NCI-H1436 treated with DMSO at 0.1 percent for 48 hours (cell line): ENCODE data around the gene CLINT1.

Source experiments
- DNase-seq: peaks from one replicate; lab custom pipeline; 2025; lab: John Stamatoyannopoulos, UW

Gene CLINT1

DNA sequence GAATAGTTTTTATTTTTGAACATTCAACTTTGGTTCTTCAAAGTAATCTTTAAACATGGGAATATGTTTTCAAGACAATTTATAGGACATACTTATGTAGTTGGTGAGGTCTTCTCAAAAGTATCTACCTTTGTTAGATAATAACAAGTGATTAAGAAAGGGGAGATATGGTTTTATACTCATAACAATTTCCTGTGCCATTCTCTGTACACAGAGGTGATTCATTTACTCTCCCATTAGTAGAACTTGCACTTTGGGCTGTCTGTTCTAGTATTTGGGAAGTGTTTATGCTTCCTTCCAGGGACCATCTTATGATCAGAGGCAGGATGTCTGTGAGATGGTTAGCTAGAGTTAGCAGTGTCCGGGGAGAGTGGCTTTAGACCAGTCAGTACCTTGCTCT is 100.2 kb downstream of the CLINT1 start:
- DNase-seq: no peak

DNA sequence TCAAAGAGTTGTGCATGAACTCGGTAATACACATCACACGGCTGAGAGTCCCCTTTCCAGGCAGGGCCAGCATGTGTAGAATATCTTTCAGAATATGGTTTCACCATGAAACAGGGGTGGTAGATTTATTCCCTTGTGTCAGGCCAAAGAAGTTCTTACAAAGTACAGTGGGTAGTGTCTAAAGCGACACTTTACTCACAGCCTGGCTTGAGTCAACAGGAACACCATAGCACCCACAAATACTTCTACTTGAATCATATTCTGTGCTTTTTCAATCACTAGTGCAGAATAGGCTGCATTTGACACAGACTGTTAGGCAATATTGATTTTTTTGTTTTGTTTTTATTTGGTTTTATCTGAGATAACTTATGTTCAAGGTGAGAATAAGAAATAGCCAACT is 102.8 kb downstream of the CLINT1 start:
- no peak for DNase-seq

DNA sequence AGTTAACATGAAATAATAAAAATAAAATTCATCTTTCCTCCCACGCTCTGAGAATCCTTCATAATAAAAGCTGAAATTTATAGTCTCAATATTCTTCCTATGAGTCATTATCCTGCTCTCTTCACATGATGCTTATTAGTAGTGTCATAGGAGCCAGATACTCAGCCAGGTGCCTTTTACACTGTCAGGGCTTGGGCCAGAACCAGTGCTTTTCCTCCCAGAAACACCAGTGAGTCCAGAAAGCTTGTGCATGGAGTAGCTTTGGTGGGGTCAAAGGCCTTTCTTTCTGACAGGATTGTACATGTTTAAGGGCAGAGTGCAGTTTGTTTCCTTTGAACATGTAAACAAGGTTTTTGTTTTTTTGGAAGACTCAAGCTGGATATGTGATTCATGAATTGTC is 108.6 kb downstream of the CLINT1 start:
- DNase-seq: no peak

DNA sequence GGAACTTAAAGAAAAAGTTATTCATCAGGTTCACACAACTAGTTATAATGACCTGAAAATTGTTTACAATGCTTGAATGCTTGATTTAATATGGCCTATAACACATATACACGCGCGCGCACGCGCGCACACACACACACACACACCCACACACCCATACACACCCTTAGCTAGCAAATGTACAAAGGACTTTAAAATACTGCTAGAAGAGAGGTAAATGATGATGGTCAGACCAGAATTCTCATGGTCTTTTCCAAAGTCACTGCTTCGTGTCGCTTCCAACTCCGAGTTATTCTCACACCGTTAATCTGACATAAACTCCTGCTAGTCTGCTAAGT is 109.5 kb downstream of the CLINT1 start:
- DNase-seq: no peak

DNA sequence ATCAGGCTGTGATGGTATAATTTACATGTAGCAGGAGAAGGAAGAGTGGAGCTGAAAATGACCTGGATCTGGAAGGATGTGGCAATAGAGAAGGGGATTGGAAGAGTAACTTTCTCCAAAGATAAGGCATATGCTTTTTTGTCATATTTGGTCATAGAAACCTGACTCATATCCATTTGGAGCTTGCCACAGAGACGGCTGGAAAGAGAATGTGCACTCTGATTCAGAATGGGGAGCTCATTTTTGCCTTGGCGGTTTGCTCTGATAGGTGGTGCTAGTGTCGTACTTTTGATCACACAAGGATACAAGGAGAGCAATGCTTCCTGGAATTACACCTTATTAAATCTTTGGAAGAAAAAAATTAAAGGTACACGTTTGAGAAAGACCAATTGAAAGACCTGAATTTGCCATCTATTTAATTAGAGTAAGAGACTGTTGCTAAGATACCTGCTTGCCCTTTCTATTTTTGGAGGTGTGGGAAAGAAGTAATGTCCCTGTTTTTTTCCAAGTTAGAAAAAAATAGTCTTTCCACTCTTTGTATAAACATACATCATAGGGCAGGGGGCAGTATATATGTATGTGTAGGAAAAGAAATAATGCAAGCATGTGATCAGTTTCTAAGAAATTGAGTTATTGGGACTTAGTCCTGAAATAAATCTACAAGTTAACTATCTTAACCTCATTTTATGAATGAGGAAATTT is 110.0 kb downstream of the CLINT1 start:
- no peak for DNase-seq

DNA sequence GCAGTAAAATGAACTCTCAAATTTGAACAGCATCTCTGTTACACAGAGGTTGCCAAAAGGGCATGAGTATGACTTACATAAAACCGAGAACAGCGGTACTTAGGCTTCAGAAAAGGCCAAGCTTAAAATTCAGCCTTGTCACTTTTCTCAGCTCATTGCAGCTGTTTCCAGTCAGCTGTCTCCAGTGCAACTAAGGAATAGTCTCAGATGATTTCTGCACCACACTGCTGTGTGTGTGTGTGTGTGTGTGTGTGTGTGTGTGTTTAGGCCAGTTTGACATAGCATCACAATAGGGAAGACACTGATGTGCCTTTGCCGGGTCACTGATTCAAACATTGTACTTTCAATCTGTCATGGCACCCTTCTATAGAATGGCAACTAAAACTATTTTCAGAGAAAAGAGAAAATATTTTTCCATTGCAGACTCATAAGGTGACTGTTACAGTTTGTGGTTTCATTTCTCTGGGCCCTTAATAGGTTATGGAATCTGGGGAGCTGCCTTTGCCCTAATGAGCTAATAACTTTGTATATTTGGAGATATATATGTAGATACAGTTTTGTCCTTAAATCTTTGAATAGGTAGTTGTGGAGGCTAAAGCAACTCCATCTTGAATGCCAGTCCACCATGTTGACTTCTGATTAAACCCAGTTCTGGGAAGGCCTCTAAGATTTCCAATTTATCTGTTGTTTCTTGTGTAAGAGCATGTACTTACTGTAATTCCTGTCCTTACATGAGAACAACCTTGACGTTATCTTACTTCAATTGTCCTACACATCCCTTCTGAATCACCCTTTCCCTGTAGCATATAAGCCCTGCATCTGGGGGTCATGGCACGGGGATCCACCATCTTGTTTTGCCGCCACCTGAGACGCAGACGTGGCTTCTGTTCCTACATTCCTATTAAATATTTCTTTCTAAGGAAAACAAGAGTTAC is 110.9 kb downstream of the CLINT1 start:
- no peak for DNase-seq

DNA sequence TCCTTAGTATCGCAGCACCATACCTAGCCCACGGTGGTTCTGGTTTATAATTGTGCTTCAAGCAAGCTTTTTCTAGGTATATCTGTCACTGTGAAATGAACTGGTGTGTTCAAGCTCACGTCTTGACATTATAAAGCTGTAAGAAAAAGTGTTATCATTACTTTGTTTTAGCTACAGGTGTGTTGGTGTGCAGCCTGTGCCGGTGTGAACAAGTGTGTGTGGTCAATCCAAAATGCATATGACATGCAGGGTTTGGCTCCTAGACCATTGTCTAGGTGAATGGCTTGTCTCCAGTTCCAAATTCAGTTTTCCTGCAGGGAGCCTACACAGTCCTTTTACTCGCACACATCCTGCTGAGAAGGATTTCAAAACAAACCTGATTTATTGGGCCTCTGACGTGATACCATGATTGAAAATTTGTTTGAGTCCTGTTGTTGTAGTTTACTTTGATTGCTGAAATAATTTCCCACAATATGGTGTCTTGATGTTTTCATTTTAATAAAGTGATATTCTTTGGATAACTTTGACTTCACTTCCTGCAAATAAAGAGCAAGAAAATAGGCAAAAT is 111.7 kb downstream of the CLINT1 start:
- no peak for DNase-seq

DNA sequence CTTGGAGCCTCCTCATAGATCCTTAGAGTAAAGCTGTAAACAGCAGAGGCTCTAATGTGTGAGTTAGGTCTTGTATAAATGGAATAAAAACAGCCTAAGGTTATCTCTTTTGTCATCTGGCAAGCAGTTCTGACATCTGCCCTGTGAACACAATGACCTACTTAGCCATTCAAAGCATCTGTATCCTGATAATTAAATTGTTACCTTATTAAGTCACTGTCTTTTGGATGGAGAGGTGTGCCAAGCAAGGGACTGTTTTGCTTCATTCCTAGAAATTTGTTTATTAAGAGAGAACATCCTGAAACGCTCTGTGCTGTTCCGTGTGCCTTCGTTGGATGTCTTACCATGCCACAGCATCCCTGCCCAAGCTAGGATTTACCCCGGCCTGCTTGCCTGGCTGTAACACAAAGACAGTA is 113.9 kb downstream of the CLINT1 start:
- DNase-seq: no peak

DNA sequence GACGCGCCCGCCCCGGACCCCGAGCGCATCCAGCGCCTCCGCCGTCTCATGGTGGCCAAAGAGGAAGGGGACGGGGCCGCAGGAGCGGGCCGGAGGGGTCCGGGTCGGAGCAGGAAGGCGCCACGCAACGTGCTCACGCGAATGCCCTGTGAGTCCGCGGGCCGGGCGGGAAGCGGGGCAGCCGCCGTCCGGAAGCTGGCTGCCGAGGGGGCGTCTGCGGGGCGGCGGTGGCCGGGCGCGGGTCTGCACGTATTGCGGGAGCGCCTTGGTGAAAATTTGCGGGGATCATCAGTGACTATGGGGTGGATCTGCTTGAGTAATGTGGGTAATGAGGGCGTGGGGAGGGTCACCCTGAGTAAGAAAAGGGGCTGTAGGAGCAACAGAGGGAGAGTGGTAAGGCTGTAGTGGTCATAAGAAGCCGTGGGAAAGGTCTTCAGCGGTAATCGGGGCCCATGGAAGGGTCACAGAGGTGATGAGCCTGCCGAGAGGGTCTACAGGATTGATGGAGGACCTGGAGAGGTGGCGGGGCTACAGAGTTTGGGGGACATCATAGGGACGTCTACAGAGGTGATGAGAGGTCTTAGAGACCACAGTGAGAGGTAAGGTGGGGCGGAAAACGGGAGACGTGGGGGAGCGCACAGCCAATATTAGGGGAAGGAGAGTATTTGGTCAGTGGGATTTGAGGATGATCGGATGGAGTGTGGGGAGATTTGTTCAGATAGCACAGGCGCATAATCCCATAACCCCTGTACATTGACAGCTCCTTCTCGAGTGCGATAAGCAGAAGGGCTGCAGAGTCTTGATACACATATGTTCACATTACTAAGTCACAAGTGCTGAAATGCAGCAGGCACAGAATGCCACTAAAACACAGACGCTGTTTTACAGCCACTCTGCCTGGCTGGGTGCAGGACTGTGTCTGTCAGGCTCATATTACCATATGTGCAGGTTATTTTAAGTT is 114.6 kb downstream of the CLINT1 start:
- no peak for DNase-seq

DNA sequence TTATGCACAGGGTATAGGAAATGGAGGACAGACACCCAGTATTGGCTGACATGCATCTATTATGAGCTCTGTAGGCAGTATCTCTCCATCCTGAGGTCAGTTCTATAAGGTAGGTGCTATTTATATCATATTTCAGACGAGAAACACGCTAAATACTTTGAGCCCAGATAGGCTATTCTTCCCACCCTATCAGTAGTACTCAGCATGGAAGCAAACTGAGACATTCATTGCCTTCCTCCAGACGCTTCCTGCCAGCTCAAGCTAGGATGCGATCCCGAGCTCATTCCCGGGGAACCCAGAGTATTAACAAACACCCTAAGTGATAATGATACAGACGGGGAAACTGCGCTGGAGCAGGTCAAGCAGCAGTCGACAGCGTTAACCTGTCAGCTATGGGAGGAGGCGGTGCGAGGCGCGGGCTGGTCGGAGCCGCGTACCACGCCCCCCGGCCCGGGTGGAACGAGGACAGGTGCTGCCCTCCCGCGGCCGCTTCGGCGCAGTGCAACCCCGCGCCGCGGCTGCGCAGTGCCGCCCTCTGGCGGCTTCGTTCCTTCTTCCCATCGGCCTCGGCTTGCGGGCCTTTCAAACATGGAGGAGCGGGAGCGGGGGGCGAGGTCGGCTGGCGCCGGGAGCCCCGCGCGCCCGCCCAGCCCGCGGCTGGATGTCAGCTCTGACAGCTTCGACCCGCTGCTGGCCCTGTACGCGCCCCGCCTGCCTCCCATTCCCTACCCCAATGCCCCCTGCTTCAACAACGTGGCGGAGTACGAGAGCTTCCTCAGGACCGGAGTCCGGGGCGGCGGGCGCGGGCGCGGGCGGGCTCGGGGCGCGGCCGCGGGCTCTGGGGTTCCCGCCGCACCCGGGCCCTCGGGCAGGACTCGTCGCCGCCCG is 115.5 kb downstream of the CLINT1 start, which contains the start of gene LSM11:
Gene LSM11, plus strand, starts transcription at position 550 of the 888 bp plus-strand sequence. Its CDS starts 39 bp downstream, at position 589.
- DNase-seq: peak; percentile 16

DNA sequence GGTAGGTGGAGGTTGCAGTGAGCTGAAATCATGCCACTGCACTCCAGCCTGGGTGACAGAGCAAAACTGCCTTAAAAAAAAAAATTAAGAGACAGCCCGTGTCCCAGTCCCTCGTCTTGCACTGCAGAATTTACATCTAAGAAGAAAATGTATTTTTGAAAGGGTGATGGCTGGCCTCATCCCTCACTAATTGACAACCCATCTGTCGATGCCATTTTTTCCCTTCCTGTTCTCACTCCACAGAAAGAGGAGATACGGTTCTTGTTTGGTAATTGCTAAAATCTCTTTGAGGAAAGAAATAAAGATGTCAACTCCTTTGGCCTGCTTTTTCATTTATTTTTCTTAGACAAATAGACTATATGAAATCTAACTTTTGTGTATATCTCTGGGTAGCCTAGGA is 117.8 kb downstream of the CLINT1 start:
- DNase-seq: no peak

DNA sequence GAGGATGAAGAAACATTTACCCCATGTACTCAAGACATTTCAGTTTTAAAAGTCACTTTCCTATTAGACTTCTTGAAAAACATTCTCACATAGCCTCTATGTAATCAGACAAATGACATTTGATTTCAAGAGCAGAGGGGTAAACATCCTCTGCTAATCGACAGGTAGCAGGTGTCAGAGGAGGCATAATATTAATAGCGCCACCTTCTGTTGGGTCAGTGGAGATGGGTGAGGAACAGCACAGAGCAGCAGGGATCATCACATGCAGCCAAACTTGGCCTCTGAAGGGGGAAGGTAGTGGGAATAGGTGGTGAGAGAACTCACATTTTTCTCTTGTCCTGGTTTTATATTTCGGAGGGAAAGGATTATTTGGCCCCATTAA is 118.7 kb downstream of the CLINT1 start:
- DNase-seq: no peak

DNA sequence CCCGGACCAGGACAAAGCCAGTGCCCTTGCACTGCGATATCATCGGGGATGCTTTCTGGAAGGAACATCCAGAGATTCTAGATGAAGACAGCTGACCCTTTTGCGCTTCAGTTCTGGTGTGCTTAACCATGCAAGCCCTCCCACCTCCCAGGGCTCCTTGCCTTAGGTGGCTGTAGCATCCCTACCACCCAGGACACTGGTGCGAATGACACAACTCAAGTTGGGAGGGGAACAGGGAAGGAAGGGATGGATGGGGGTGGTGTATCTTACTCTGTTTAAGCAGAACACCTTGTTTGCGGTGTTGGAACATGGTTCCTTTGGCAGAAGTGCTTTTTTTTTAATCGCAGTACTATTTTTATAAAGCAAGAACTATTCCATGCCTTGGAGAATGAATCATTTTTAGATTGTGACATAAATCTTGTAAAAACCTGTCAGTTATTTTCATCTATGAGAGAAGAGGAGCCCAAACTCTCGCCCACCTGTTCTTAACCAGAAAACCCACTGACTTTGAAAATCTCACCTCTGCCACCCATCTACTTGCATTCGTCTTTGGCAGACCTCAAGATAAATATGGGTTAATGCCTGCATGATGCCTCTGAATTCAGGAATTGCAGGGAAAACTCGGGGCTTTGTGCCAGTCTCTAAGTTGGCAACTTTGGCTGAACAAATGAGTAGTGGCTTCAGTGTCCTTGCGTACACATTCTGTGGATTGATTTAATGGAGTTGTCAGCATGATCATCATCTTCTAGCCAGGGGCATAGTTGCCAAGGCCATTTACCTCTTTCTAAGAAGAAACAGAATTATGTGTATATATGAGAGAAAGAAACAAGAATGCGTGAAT is 119.3 kb downstream of the CLINT1 start:
- DNase-seq: no peak

DNA sequence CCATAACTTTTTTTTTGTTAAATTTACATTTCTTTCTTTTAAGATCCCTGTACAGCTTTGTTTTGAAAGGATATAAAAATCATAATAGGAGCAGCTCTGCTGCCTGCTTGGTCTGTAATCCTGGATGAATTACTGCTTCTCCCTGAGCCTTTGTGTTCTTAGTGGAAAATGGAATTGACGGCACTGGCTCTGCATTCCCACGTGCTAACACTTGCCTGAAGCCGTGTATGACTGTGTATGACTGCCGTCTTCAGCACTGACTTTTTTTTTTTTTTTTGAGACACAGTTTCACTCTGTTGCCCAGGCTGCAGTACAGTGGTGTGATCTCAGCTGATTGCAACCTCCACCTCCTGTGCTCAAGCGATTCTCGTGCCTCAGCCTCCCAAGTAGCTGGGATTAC is 123.0 kb downstream of the CLINT1 start:
- no peak for DNase-seq
